Airway epithelial cell (primary cell): ENCODE results near the gene PCDHB2. TPM values are rescaled to one million over a fixed set of nuclear protein-coding genes. Genes with fewer than 3 reads are reported as not detected.

Source experiments
- total RNA-seq: library from RNA; depleted of rRNA; stranded (reverse); fragments of >200 nt; gene quantifications from 2 replicates; pipeline ENCODE4 v1.2.3, GENCODE V29; 2015

The PCDHB2 gene
- 0.14 TPM in 1 of 2 replicates, not detected in the other for total RNA-seq

GRCh38 chr5:141094481-141095262 is at the start of gene PCDHB2:
Gene PCDHB2, plus strand, starts transcription at chr5:141094615. Its CDS starts 176 bp downstream, at chr5:141094791.

GRCh38 chr5:141050622-141051520 is 43.5 kb upstream of the PCDHB2 start, which contains the start of gene PCDHB1:
Gene PCDHB1, plus strand, starts transcription at chr5:141051374. Its CDS starts 97 bp downstream, at chr5:141051471.

DNA sequence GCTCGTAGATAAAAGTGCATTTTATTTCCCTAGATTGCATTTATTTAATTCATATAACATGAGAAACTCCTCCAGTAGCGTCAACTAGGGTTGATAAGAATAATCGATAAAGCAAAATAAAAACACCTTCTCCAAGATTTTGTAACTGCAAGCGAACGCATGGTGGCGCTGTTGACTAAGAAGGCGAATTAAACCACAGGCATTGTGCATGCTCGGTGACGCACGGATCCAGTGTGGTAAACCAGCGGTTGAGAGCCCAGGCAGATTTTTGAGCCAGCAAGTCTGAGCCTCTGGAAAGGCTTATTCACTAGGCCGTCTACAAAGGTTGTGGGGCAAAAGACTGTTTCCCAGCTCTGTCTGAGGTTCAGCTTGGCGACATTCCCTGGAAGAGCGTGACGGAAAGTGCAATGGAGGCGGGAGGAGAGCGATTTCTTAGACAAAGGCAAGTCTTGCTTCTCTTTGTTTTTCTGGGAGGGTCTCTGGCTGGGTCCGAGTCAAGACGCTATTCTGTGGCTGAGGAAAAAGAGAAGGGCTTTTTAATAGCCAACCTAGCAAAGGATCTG is 5.9 kb downstream of the PCDHB2 start, which contains the start of gene PCDHB3:
TSS of gene PCDHB3 (plus strand) at position 231 of the 563 bp plus-strand sequence. CDS start at position 408, 177 bp downstream.

GRCh38 chr5:141121563-141121962 is 27.1 kb downstream of the PCDHB2 start, which contains the start of gene PCDHB4:
Gene PCDHB4, plus strand, starts transcription at chr5:141121818. Its CDS starts 181 bp downstream, at chr5:141121999.

GRCh38 chr5:141135030-141135717 is 40.8 kb downstream of the PCDHB2 start, which contains the start of gene PCDHB5:
Gene PCDHB5, plus strand, starts transcription at chr5:141135206. Its CDS starts 229 bp downstream, at chr5:141135435.

Other genes starting within 250 kb of the PCDHB2 start
- not detected in 2 replicates for gene PCDHA9, start 246.2 kb upstream of the PCDHB2 start, total RNA-seq
- gene PCDHA10, start 238.7 kb upstream of the PCDHB2 start, total RNA-seq = not detected in 2 replicates
- gene PCDHA11, start 225.7 kb upstream of the PCDHB2 start, total RNA-seq = not detected in 2 replicates
- gene PCDHA12, start 219.3 kb upstream of the PCDHB2 start, total RNA-seq = not detected in 2 replicates
- not detected in 2 replicates for gene PCDHA13, start 212.5 kb upstream of the PCDHB2 start, total RNA-seq
- 0.07 TPM in 1 of 2 replicates, not detected in the other for gene PCDHAC1, start 168.3 kb upstream of the PCDHB2 start, total RNA-seq
- 0.42 and 1.1 TPM in 2 replicates for gene PCDHAC2, start 128.1 kb upstream of the PCDHB2 start, total RNA-seq
- not detected in 2 replicates for gene PCDHB1, start 43.2 kb upstream of the PCDHB2 start, total RNA-seq
- 0.05 TPM in 1 of 2 replicates, not detected in the other for gene PCDHB3, start 5.9 kb downstream of the PCDHB2 start, total RNA-seq
- gene PCDHB4, start 27.2 kb downstream of the PCDHB2 start, total RNA-seq = not detected in 2 replicates
- gene PCDHB5, start 40.6 kb downstream of the PCDHB2 start, total RNA-seq = 0.63 TPM in 1 of 2 replicates, not detected in the other
- gene PCDHB6, start 55.4 kb downstream of the PCDHB2 start, total RNA-seq = 0.14 TPM in 1 of 2 replicates, not detected in the other
- gene PCDHB7, start 78.0 kb downstream of the PCDHB2 start, total RNA-seq = not detected in 2 replicates
- gene PCDHB8, start 83.2 kb downstream of the PCDHB2 start, total RNA-seq = 0.07 TPM in 1 of 2 replicates, not detected in the other
- 0.07 and 0.14 TPM in 2 replicates for gene PCDHB16, start 87.8 kb downstream of the PCDHB2 start, total RNA-seq
- gene PCDHB9, start 92.5 kb downstream of the PCDHB2 start, total RNA-seq = 0.07 TPM in 1 of 2 replicates, not detected in the other
- 0.05 and 0.21 TPM in 2 replicates for gene PCDHB10, start 97.7 kb downstream of the PCDHB2 start, total RNA-seq
- gene PCDHB11, start 105.0 kb downstream of the PCDHB2 start, total RNA-seq = 0.09 TPM in 1 of 2 replicates, not detected in the other
- gene PCDHB12, start 114.1 kb downstream of the PCDHB2 start, total RNA-seq = 0.05 and 0.07 TPM in 2 replicates
- 0.09 and 0.14 TPM in 2 replicates for gene PCDHB13, start 119.3 kb downstream of the PCDHB2 start, total RNA-seq
- 0.21 and 0.65 TPM in 2 replicates for gene PCDHB14, start 128.7 kb downstream of the PCDHB2 start, total RNA-seq
- gene PCDHB15, start 150.8 kb downstream of the PCDHB2 start, total RNA-seq = 0.07 and 0.28 TPM in 2 replicates
- gene SLC25A2, start 209.4 kb downstream of the PCDHB2 start, total RNA-seq = not detected in 2 replicates
- gene TAF7, start 226.2 kb downstream of the PCDHB2 start, total RNA-seq = 28.8 and 30.0 TPM in 2 replicates
- 0.28 TPM in 1 of 2 replicates, not detected in the other for gene PCDHGA1, start 235.9 kb downstream of the PCDHB2 start, total RNA-seq
- 0.42 and 0.79 TPM in 2 replicates for gene PCDHGA2, start 244.1 kb downstream of the PCDHB2 start, total RNA-seq
- 0.14 and 0.21 TPM in 2 replicates for gene PCDHGA3, start 249.2 kb downstream of the PCDHB2 start, total RNA-seq